NCI-H1417 (cell line): ENCODE results near the gene PINLYP.

Experiments
- DNase-seq, 3 experiments: peaks; one replicate each; lab custom pipeline; 2025; lab: John Stamatoyannopoulos, UW

PINLYP gene

GRCh38 chr19:43628646-43629326 lies 53.2 kb downstream of the PINLYP start:
- DNase-seq, result no peak

DNA sequence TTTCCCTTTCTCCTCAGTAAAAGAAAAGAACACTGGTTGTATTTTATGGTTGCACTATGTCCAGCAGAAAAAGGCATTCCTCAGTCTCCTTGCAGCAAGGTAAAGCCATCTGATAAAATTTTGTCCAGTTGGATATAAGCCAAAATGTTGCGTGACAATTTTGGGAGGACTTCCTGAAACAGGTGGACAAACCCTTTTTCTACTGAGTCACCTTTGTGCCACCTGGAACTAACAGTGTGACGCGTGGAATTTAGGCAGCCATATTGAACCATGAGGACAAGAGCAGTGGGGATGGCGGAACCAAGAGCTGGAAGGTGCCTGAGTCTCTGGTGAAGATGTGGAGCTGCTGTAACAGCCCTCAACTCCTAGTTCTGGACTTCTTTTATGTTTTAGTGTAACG lies 55.9 kb downstream of the PINLYP start:
- DNase-seq, result no peak
